Gastrocnemius medialis (tissue), 4 donors: ENCODE measurements around the gene PEAK3. TPM values are rescaled to one million over a fixed set of nuclear protein-coding genes. Genes with fewer than 3 reads are reported as not detected.

Experiments
- ATAC-seq, 2 donors: fragments of 150-250 bp; one replicate each; pipeline ENCODE4 v1.9.1; 2016
- DNase-seq, 2 donors: peaks; one replicate each; pipeline ENCODE4 v3.0.0-alpha.2; 2019
- H3K27ac ChIP-seq, 4 donors: fragments of 200-600 bp; sonication (generic); 1 replicate in 1 of 4; 2 replicates in 3 of 4; pipeline ENCODE4 v1.5.1; 2016 to 2018; ENCODE audit warnings: mild to moderate bottlenecking in 2 of 4, moderate library complexity in 1 of 4
- H3K27me3 ChIP-seq, 3 donors: fragments of 200-600 bp; sonication (generic) in 2 of 3; 1 replicate in 1 of 3; 2 replicates in 2 of 3; pipeline versions ENCODE4 v1.5.1 to v1.6.0; 2016 to 2019; ENCODE audit warnings: mild to moderate bottlenecking in 1 of 3, moderate library complexity in 1 of 3
- H3K36me3 ChIP-seq, 2 donors: fragments of 200-600 bp; sonication (generic) in 1 of 2; one replicate each; pipeline ENCODE4 v1.5.1; 2017 to 2018
- H3K4me1 ChIP-seq, 2 donors: fragments of 200-600 bp; sonication (generic) in 1 of 2; one replicate each; pipeline ENCODE4 v1.5.1; 2016 to 2017; ENCODE audit warnings: mild to moderate bottlenecking in 2 of 2
- H3K4me3 ChIP-seq, 4 donors: fragments of 200-600 bp; sonication (generic) in 3 of 4; 1 replicate in 1 of 4; 2 replicates in 3 of 4; pipeline ENCODE4 v1.5.1; 2016 to 2019; ENCODE audit warnings: mild to moderate bottlenecking in 2 of 4
- H3K9me3 ChIP-seq, 3 donors: fragments of 200-600 bp; sonication (generic) in 2 of 3; 1 replicate in 1 of 3; 2 replicates in 2 of 3; pipeline ENCODE4 v1.5.1; 2016 to 2019
- POLR2A ChIP-seq, 2 donors: fragments of 450-650 bp; IDR thresholded peaks; one replicate each; pipeline ENCODE4 v1.6.1; 2017; ENCODE audit warnings: antibody characterized with exemption in 2 of 2, mild to moderate bottlenecking in 2 of 2, moderate library complexity in 2 of 2
- in situ Hi-C, 4 donors: fragments of 200-750 bp; cut with MboI; loops; one replicate each; pipeline versions ENCODE4 v1.15.0 to v1.8.0; 2017; ENCODE audit warnings: low sequenced_read_pairs in 4 of 4
- intact Hi-C: fragments of 100-400 bp; cut with DNase I; formaldehyde crosslinking; loops from one replicate; pipeline ENCODE4 v1.15.1; 2023; ENCODE audit warnings: low total_unique reads
- total RNA-seq, 4 donors: library from RNA; depleted of rRNA; stranded (reverse); fragments of >200 nt; gene quantifications; one replicate each; pipeline versions ENCODE4 v1.1.0 to v1.2.3, GENCODE V29; 2016
- TF ChIP-seq, protein P1 (sequence below), 5 experiments: fragments of 450-650 bp in 3 of 5; fragments of 200-600 bp in 2 of 5; sonication (generic) in 2 of 5; IDR thresholded peaks in 4 of 5; conservative IDR thresholded peaks in 1 of 5; 1 replicate in 4 of 5; 2 replicates in 1 of 5; pipeline ENCODE4 v1.5.1; 2016 to 2019; ENCODE audit warnings: antibody characterized with exemption in 5 of 5, mild to moderate bottlenecking in 3 of 5, moderate library complexity in 3 of 5

The PEAK3 gene
- total RNA-seq, 4 donors from 2014 or later = 0.11 TPM; not detected in 3

DNA sequence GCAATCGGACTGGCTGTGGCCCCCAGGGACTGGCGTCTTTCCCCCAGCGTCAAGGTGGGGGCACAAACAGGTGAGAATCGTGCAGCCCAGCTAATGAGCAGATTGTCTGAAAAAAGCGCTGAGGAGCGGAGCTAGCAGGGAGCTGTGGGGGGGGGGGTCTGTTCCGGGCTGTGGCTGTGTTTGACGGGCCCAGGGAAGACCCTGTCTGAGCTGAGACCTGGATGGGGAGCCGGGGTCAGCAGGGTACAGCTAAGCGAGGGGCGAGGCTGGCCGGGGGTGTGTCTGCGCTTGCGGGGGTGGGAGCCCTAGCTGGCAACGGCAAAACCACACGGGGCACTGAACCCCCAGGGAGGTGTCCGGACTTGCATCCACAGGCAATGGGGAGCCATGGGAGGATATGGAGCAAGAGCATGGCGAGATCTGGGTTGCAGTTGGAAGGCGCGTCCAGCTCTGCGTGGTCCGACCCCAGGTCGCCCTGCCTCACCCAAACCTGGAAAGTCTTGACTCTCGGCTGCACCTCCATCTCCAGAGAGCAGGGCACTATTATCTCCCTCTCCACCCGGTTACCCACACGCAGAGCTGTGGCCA lies 21.3 kb upstream of the PEAK3 start:
- Histone ChIP-seq H3K27ac (no peak overlapping the region), H3K4me3 (no peak overlapping the region), H3K9me3 (no peaks in the 10 kb centered on the region), H3K36me3 (no peaks in the 10 kb centered on the region), H3K4me1 (peaks cover 2 to 3% of the 10 kb centered on the region in 2 donors), H3K27me3 (peaks cover 18 to 22% (median 19%) of the 10 kb centered on the region in 3 donors)
- ATAC-seq (no peak), DNase-seq (no peak)
- in situ Hi-C loops (no loop called here), intact Hi-C loops (no loop called here)
- TF ChIP-seq, protein P1, sequence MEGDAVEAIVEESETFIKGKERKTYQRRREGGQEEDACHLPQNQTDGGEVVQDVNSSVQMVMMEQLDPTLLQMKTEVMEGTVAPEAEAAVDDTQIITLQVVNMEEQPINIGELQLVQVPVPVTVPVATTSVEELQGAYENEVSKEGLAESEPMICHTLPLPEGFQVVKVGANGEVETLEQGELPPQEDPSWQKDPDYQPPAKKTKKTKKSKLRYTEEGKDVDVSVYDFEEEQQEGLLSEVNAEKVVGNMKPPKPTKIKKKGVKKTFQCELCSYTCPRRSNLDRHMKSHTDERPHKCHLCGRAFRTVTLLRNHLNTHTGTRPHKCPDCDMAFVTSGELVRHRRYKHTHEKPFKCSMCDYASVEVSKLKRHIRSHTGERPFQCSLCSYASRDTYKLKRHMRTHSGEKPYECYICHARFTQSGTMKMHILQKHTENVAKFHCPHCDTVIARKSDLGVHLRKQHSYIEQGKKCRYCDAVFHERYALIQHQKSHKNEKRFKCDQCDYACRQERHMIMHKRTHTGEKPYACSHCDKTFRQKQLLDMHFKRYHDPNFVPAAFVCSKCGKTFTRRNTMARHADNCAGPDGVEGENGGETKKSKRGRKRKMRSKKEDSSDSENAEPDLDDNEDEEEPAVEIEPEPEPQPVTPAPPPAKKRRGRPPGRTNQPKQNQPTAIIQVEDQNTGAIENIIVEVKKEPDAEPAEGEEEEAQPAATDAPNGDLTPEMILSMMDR (IDR thresholded peaks at IDR 0.05 in 4 of 5, conservative IDR thresholded peaks at IDR 0.05 in 1 of 5) = no peak
- TF ChIP-seq POLR2A (IDR thresholded peaks at IDR 0.05) = no peak

- no peaks in the 10 kb centered on the region for H3K36me3 ChIP-seq
- peak overlapping the region in 1 of 4 donors; percentile 15 for H3K4me3 ChIP-seq
- H3K9me3 ChIP-seq = no peaks in the 10 kb centered on the region
- H3K27me3 ChIP-seq = peaks cover 16 to 19% (median 16%) of the 10 kb centered on the region in 3 donors
- H3K4me1 ChIP-seq = peaks cover 0 to 3% of the 10 kb centered on the region in 2 donors
- in situ Hi-C loops = no loop called here
- TF ChIP-seq POLR2A (IDR thresholded peaks at IDR 0.05) = no peak
- TF ChIP-seq, protein P1 (IDR thresholded peaks at IDR 0.05 in 4 of 5, conservative IDR thresholded peaks at IDR 0.05 in 1 of 5) = no peak
- ATAC-seq = peak; percentile 26 to 66
- H3K27ac ChIP-seq = no peak overlapping the region
- intact Hi-C loops = no loop called here
- peak; percentile 22 to 53 for DNase-seq
Measured at GRCh38 chr19:2302319-2303210, 20.6 kb upstream of the PEAK3 start.

DNA sequence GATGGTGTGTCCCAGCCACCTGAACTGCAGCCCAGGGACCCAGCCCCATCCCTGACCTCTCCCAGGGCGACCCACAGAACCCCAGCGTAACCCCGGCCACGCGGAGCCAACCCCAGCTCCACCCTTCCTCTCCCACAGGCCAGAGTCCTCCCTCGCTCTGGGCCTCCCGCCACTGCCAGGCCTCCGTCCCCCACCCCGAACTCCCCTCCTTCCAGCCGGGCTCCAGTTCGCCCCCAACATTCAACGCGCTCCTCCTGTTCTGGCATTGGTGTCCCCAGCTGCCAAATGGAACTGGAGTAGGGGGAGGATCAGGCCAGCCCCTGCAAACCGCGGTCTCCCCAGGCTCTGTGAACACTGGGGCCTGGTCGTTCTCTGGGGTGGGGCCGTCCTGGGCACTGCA lies 18.6 kb upstream of the PEAK3 start:
- in situ Hi-C loops (no loop called here), intact Hi-C loops (no loop called here)

GRCh38 chr19:2296141-2296540 lies 14.2 kb upstream of the PEAK3 start:
- ATAC-seq = no peak
- DNase-seq = no peak
- Histone ChIP-seq H3K27me3 (peaks cover 15 to 26% (median 20%) of the 10 kb centered on the region in 3 donors), H3K36me3 (no peaks in the 10 kb centered on the region), H3K4me1 (peaks cover 10 to 15% of the 10 kb centered on the region in 2 donors), H3K27ac (no peak overlapping the region), H3K9me3 (no peaks in the 10 kb centered on the region), H3K4me3 (no peak overlapping the region)
- in situ Hi-C loops = loop anchor here (25.0 kb wide), 1 partner anchor 91 kb away; no protein-coding TSS in a partner anchor
- intact Hi-C loops = no loop called here
- no peak for TF ChIP-seq POLR2A (IDR thresholded peaks at IDR 0.05)
- TF ChIP-seq, protein P1 (IDR thresholded peaks at IDR 0.05 in 4 of 5, conservative IDR thresholded peaks at IDR 0.05 in 1 of 5) = no peak

More for the DNA sequence above, 18.6 kb upstream of the PEAK3 start:
- peaks cover 5 to 7% (median 6%) of the 10 kb centered on the region in 3 donors for H3K27me3 ChIP-seq
- no peak overlapping the region for H3K27ac ChIP-seq
- no peak for ATAC-seq
- no peak for DNase-seq
- H3K9me3 ChIP-seq = no peaks in the 10 kb centered on the region
- H3K4me3 ChIP-seq = no peak overlapping the region
- TF ChIP-seq, protein P1 (IDR thresholded peaks at IDR 0.05 in 4 of 5, conservative IDR thresholded peaks at IDR 0.05 in 1 of 5) = no peak
- TF ChIP-seq POLR2A (IDR thresholded peaks at IDR 0.05) = no peak
- peaks cover 0 to 3% of the 10 kb centered on the region in 2 donors for H3K4me1 ChIP-seq
- H3K36me3 ChIP-seq = no peaks in the 10 kb centered on the region
